GM12878 (cell line): ENCODE measurements around the gene NAALADL1. TPM values are rescaled to one million over a fixed set of nuclear protein-coding genes. Genes with fewer than 3 reads are reported as not detected.

ENCODE experiments used
- ATAC-seq: fragments of 200-7000 bp; cut with Tn5 transposase; 3 replicates; pipeline ENCODE4 v1.9.1; 2020; ENCODE audit warnings: mild to moderate bottlenecking, moderate library complexity
- BruUV-seq: library from RNA; stranded (reverse); fragments of 400-500 nt; replicated peaks from 2 replicates; lab custom pipeline; 2021; lab: Mats Ljungman, UMichigan
- CTCF ChIA-PET: fragments of 300-600 bp; sonication (Branson Sonifier 250); formaldehyde crosslinking; extraction: SDS; loops from one replicate; lab custom pipeline; 2021; ENCODE audit warnings: inconsistent platforms; lab: Yijun Ruan, JAX
- POLR2A ChIA-PET: fragments of 350-600 bp; formaldehyde crosslinking; extraction: SDS; loops from one replicate; lab custom pipeline; 2021; ENCODE audit warnings: inconsistent platforms; lab: Charles Lee
- RAD21 ChIA-PET: fragments of 300-600 bp; sonication (Branson Sonifier 250); formaldehyde crosslinking; loops from one replicate; lab custom pipeline; 2023; ENCODE audit warnings: antibody characterized with exemption; ENCODE audit not compliant: unreplicated experiment; lab: Charles Lee
- SMC1A ChIA-PET: fragments of 300-600 bp; sonication (Branson Sonifier 250); formaldehyde crosslinking; loops from one replicate; lab custom pipeline; 2023; ENCODE audit not compliant: unreplicated experiment, uncharacterized antibody; lab: Charles Lee
- DNase-seq: peaks from one replicate; pipeline ENCODE4 v3.0.0-alpha.2; 2011; ENCODE audit warnings: low read depth, low spot score
- FAIRE-seq: peaks from 3 replicates; lab custom pipeline; 2011; peaks lifted over from hg19 to GRCh38; lab: Jason Lieb, UNC
- H2AFZ ChIP-seq: 2 replicates; pipeline ENCODE4 v1.6.0; 2011; ENCODE audit warnings: low read depth, low read length, control low read depth; ENCODE audit not compliant: control insufficient read depth
- H3K27ac ChIP-seq: 2 replicates; pipeline ENCODE4 v1.5.1; 2011; ENCODE audit warnings: control low read depth; ENCODE audit not compliant: control insufficient read depth, insufficient read depth
- H3K27me3 ChIP-seq, 2 experiments: replicated peaks in 1 of 2; 2 replicates each; pipeline versions ENCODE4 v1.6.0 to v1.6.1; 2011; ENCODE audit warnings: low read length in 1 of 2; ENCODE audit not compliant: control insufficient read depth in 2 of 2, insufficient read depth in 2 of 2
- H3K36me3 ChIP-seq, 2 experiments: 2 replicates each; pipeline ENCODE4 v1.5.1; 2011; ENCODE audit warnings: low read length in 1 of 2; ENCODE audit not compliant: control insufficient read depth in 2 of 2, insufficient read depth in 2 of 2
- H3K4me1 ChIP-seq: 2 replicates; pipeline ENCODE4 v1.6.1; 2011; ENCODE audit warnings: mild to moderate bottlenecking, low read length, moderate library complexity, mixed read lengths; ENCODE audit not compliant: control insufficient read depth, insufficient read depth
- H3K4me2 ChIP-seq: 2 replicates; pipeline ENCODE4 v1.6.0; 2011; ENCODE audit warnings: control low read depth; ENCODE audit not compliant: control insufficient read depth, insufficient read depth
- H3K4me3 ChIP-seq: fragments of 200-600 bp; sonication (generic); 2 replicates; pipeline ENCODE4 v1.5.1; 2016
- H3K79me2 ChIP-seq: 2 replicates; pipeline ENCODE4 v1.6.0; 2011; ENCODE audit warnings: low read length; ENCODE audit not compliant: control insufficient read depth, insufficient read depth
- H3K9ac ChIP-seq: 2 replicates; pipeline ENCODE4 v1.8.0; 2011; ENCODE audit warnings: low read length, control low read depth, mixed read lengths; ENCODE audit not compliant: control insufficient read depth, insufficient read depth
- H3K9me3 ChIP-seq: replicated peaks from 3 replicates; pipeline ENCODE4 v1.5.1; 2011; ENCODE audit warnings: mild to moderate bottlenecking, low read length; ENCODE audit not compliant: control insufficient read depth, insufficient read depth
- H4K20me1 ChIP-seq: 2 replicates; pipeline ENCODE4 v1.6.0; 2011; ENCODE audit not compliant: control insufficient read depth, insufficient read depth
- BACH1 ChIP-seq: fragments of 450-650 bp; IDR thresholded peaks from 2 replicates; pipeline ENCODE4 v1.6.1; 2017; ENCODE audit warnings: mild to moderate bottlenecking, borderline replicate concordance
- E2F4 ChIP-seq: IDR thresholded peaks from 2 replicates; pipeline ENCODE4 v1.6.1; 2012; ENCODE audit warnings: low read depth, low read length, improper control_type of control experiment
- EGR1 ChIP-seq, 2 experiments: IDR thresholded peaks; 1 replicate in 1 of 2; 2 replicates in 1 of 2; pipeline ENCODE4 v1.6.1; 2011 to 2012; ENCODE audit warnings: low read depth in 2 of 2, low read length in 2 of 2, borderline replicate concordance in 1 of 2, mild to moderate bottlenecking in 1 of 2, moderate library complexity in 1 of 2
- IKZF2 ChIP-seq, 2 experiments: fragments of 450-650 bp; IDR thresholded peaks; 2 replicates each; pipeline ENCODE4 v1.6.1; 2017; ENCODE audit warnings: mild to moderate bottlenecking in 2 of 2, moderate library complexity in 2 of 2
- MEF2A ChIP-seq: IDR thresholded peaks from 2 replicates; pipeline ENCODE4 v1.6.1; 2011; ENCODE audit warnings: low read depth, mild to moderate bottlenecking, low read length, moderate library complexity; ENCODE audit not compliant: insufficient read depth
- MTA2 ChIP-seq: fragments of 450-650 bp; IDR thresholded peaks from 2 replicates; pipeline ENCODE4 v1.6.1; 2016; ENCODE audit warnings: low read depth, mild to moderate bottlenecking, moderate library complexity
- NFIC ChIP-seq: IDR thresholded peaks from 2 replicates; pipeline ENCODE4 v1.6.1; 2012; ENCODE audit warnings: low read depth, mild to moderate bottlenecking, inconsistent platforms, low read length, moderate library complexity
- PAX8 ChIP-seq: fragments of 450-650 bp; IDR thresholded peaks from 2 replicates; pipeline ENCODE4 v1.6.1; 2017; ENCODE audit warnings: mild to moderate bottlenecking, moderate library complexity
- PBX3 ChIP-seq: IDR thresholded peaks from 2 replicates; pipeline ENCODE4 v1.6.1; 2011; ENCODE audit warnings: mild to moderate bottlenecking, low read depth, low read length, moderate library complexity; ENCODE audit not compliant: insufficient replicate concordance
- RBBP5 ChIP-seq: fragments of 200-600 bp; sonication (generic); conservative IDR thresholded peaks from 2 replicates; pipeline ENCODE4 v1.6.1; 2016
- RELA ChIP-seq: fragments of 450-650 bp; IDR thresholded peaks from 2 replicates; pipeline ENCODE4 v1.8.0; 2014; ENCODE audit warnings: borderline replicate concordance; ENCODE audit not compliant: partially characterized antibody
- SP1 ChIP-seq: IDR thresholded peaks from one replicate; pipeline ENCODE4 v1.6.1; 2011; ENCODE audit warnings: low read depth, low read length
- SUZ12 ChIP-seq: fragments of 200-600 bp; sonication (generic); IDR thresholded peaks from one replicate; pipeline ENCODE4 v1.6.1; 2018; ENCODE audit warnings: antibody characterized with exemption, mild to moderate bottlenecking; ENCODE audit not compliant: unreplicated experiment
- WGBS: methylation state at CpG from one replicate; pipeline ENCODE4 v1.1.6; 2016; ENCODE audit warnings: low lambda C conversion rate; ENCODE audit not compliant: insufficient replicate concordance, insufficient coverage; ENCODE audit errors: missing lambda C conversion rate; 5-methylcytosine and 5-hydroxymethylcytosine counted together
- in situ Hi-C: fragments of 300-500 bp; cut with MboI; formaldehyde crosslinking; loops from 9 replicates; pipeline ENCODE4 v1.14.3; 2018; ENCODE audit warnings: mixed read lengths
- intact Hi-C: fragments of 100-400 bp; cut with micrococcal nuclease; formaldehyde crosslinking; loops from one replicate; pipeline ENCODE4 v1.14.2; 2022; ENCODE audit not compliant: unreplicated experiment
- polyA plus RNA-seq, 11 experiments: library from polyadenylated mRNA; depleted of rRNA in 4 of 11; unstranded in 6 of 11; stranded (reverse) in 5 of 11; fragments of >200 nt; fragmentation: Nextera tagmentation in 4 of 11; fragmentation: Illumina TruSeq in 1 of 11; extraction: Ambion mirVana in 4 of 11; extraction: Trizol in 1 of 11; gene quantifications; 1 replicate in 1 of 11; 2 replicates in 10 of 11; pipeline versions ENCODE4 v1.2.1 to v1.2.3, GENCODE V29; 2011 to 2016; ENCODE audit warnings: inconsistent platforms in 2 of 11, missing spikeins in 2 of 11, low read depth in 1 of 11
- total RNA-seq, 4 experiments: library from RNA; depleted of rRNA in 3 of 4; stranded (reverse); fragments of >200 nt in 3 of 4; fragmentation: Illumina TruSeq in 1 of 4; extraction: Trizol in 1 of 4; gene quantifications; 2 replicates each; pipeline versions ENCODE4 v1.2.1 to v1.2.3, GENCODE V29; 2013 to 2021
- TF ChIP-seq, protein P1 (sequence below): IDR thresholded peaks from 2 replicates; pipeline ENCODE4 v1.6.1; 2012; ENCODE audit warnings: mild to moderate bottlenecking, low read depth, low read length

Gene NAALADL1
- total and polyA plus RNA-seq, 10 of the 15 experiments (the other 5 are each of a cell fraction or from before 2014, with no cell fraction given) = 0.77 to 5.5 (median 1.5) TPM

GRCh38 chr11:65064847-65065240, 6.5 kb upstream of the NAALADL1 start (continued):
- TF ChIP-seq MTA2 = no peak
- TF ChIP-seq, protein P1, sequence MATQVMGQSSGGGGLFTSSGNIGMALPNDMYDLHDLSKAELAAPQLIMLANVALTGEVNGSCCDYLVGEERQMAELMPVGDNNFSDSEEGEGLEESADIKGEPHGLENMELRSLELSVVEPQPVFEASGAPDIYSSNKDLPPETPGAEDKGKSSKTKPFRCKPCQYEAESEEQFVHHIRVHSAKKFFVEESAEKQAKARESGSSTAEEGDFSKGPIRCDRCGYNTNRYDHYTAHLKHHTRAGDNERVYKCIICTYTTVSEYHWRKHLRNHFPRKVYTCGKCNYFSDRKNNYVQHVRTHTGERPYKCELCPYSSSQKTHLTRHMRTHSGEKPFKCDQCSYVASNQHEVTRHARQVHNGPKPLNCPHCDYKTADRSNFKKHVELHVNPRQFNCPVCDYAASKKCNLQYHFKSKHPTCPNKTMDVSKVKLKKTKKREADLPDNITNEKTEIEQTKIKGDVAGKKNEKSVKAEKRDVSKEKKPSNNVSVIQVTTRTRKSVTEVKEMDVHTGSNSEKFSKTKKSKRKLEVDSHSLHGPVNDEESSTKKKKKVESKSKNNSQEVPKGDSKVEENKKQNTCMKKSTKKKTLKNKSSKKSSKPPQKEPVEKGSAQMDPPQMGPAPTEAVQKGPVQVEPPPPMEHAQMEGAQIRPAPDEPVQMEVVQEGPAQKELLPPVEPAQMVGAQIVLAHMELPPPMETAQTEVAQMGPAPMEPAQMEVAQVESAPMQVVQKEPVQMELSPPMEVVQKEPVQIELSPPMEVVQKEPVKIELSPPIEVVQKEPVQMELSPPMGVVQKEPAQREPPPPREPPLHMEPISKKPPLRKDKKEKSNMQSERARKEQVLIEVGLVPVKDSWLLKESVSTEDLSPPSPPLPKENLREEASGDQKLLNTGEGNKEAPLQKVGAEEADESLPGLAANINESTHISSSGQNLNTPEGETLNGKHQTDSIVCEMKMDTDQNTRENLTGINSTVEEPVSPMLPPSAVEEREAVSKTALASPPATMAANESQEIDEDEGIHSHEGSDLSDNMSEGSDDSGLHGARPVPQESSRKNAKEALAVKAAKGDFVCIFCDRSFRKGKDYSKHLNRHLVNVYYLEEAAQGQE = no peak
- no peak for TF ChIP-seq SP1
- no peak for TF ChIP-seq NFIC
- TF ChIP-seq MEF2A = no peak
- TF ChIP-seq PBX3 = no peak
- no peak for TF ChIP-seq PAX8
- no peak for TF ChIP-seq IKZF2 (IDR thresholded peaks at IDR 0.05)

- ChIA-PET RAD21 (no interaction called here), SMC1A (interaction anchor here (1.1 kb wide), 1 partner anchor 9 kb away, joined by 3 read pairs; no protein-coding TSS in a partner anchor), POLR2A (interaction anchor here (0.6 kb wide), 1 partner anchor 286 kb away, joined by 4 read pairs; no protein-coding TSS in a partner anchor), CTCF (no interaction called here)
- H3K9me3 ChIP-seq = no peaks in the 10 kb centered on the region
- BruUV-seq = no TSS peak
- H3K36me3 ChIP-seq = no peaks in the 10 kb centered on the region
- 76% methylated on average over 3 of the region's 3 CpGs for WGBS
- H4K20me1 ChIP-seq = no peaks in the 10 kb centered on the region
- intact Hi-C loops (no loop called here), in situ Hi-C loops (no loop called here)
- DNase-seq (no peak), FAIRE-seq (no peak), ATAC-seq (no peak)
- TF ChIP-seq EGR1 (IDR thresholded peaks at IDR 0.05; ENCODE audit: borderline replicate concordance in 1 of 2, low read depth in 2 of 2, low read length in 2 of 2) (no peak), SUZ12 (no peak), RELA (no peak), BACH1 (no peak), RBBP5 (no peak), E2F4 (no peak)
- H3K27ac ChIP-seq = no peak overlapping the region
- H2AFZ ChIP-seq = no peak overlapping the region
- peaks cover 20% of the 10 kb centered on the region for H3K4me1 ChIP-seq
- no peaks in the 10 kb centered on the region for H3K27me3 ChIP-seq
- no peaks in the 10 kb centered on the region for H3K79me2 ChIP-seq
- no peak overlapping the region for H3K4me2 ChIP-seq
- H3K9ac ChIP-seq = no peak overlapping the region
- no peak overlapping the region for H3K4me3 ChIP-seq
These were observed 5.2 kb upstream of the NAALADL1 start for GRCh38 chr11:65063532-65063931.
